ENCODE measurements around the gene IFT122.

Gene IFT122

GRCh38 chr3:129415378-129415777 lies 24.6 kb upstream of the IFT122 start:
- DNase-seq: no peak

- DNase-seq: no peak
Observed at GRCh38 chr3:129415830-129416229, 24.2 kb upstream of the IFT122 start.

GRCh38 chr3:129416415-129416814 lies 23.6 kb upstream of the IFT122 start:
- no peak for DNase-seq

- no peak for DNase-seq
Observed at GRCh38 chr3:129417326-129417725, 22.7 kb upstream of the IFT122 start.

GRCh38 chr3:129418041-129418973 lies 21.7 kb upstream of the IFT122 start:
- no peak for DNase-seq

GRCh38 chr3:129419476-129419875 lies 20.5 kb upstream of the IFT122 start:
- DNase-seq: no peak

GRCh38 chr3:129421236-129421883 lies 18.7 kb upstream of the IFT122 start:
- DNase-seq: no peak

GRCh38 chr3:129421988-129422745 lies 17.9 kb upstream of the IFT122 start:
- DNase-seq: no peak

GRCh38 chr3:129422897-129423296 lies 17.1 kb upstream of the IFT122 start:
- no peak for DNase-seq

- DNase-seq: no peak
Observed at GRCh38 chr3:129424185-129424841, 15.7 kb upstream of the IFT122 start.

GRCh38 chr3:129425213-129425612 lies 14.8 kb upstream of the IFT122 start:
- no peak for DNase-seq

- no peak for DNase-seq
Observed at GRCh38 chr3:129425619-129426018, 14.4 kb upstream of the IFT122 start.

- no peak for DNase-seq
Observed at GRCh38 chr3:129428007-129428375, 12.0 kb upstream of the IFT122 start.

GRCh38 chr3:129428376-129429079 lies 11.5 kb upstream of the IFT122 start, which contains the start of gene EFCAB12:
Gene EFCAB12 (minus strand): TSS chr3:129428636. CDS start chr3:129428488, 148 bp downstream.
- peak; percentile 95 to 99 (median 99) for DNase-seq

GRCh38 chr3:129429080-129429451 lies 11.0 kb upstream of the IFT122 start:
- no peak for DNase-seq

GRCh38 chr3:129429602-129430001 lies 10.4 kb upstream of the IFT122 start:
- no peak for DNase-seq

- DNase-seq: no peak
Observed at GRCh38 chr3:129432036-129432435, 8.0 kb upstream of the IFT122 start.

GRCh38 chr3:129432671-129433070 lies 7.4 kb upstream of the IFT122 start:
- no peak for DNase-seq

- no peak for DNase-seq
Observed at GRCh38 chr3:129433565-129433964, 6.5 kb upstream of the IFT122 start.

GRCh38 chr3:129434140-129434539 lies 5.9 kb upstream of the IFT122 start:
- no peak for DNase-seq

GRCh38 chr3:129435367-129435766 lies 4.7 kb upstream of the IFT122 start:
- DNase-seq: peak in 1 of 3 experiments; percentile 39

- peak in 1 of 3 experiments; percentile 90 for DNase-seq
Observed at GRCh38 chr3:129439226-129439816, 703 bp upstream of the IFT122 start.
